Smooth muscle cell (in vitro differentiated cells): ENCODE data around the gene NPNT. TPM values are rescaled to one million over a fixed set of nuclear protein-coding genes. Genes with fewer than 3 reads are reported as not detected.
A peak's percentile ranks its signal among the peaks of the same experiment; 100 is the strongest.

ENCODE experiments used
- DNase-seq: peaks from one replicate; lab custom pipeline; 2025; ENCODE audit not compliant: unreplicated experiment; lab: John Stamatoyannopoulos, UW
- H2AFZ ChIP-seq: fragments of 200-600 bp; sonication (generic); 2 replicates; pipeline ENCODE4 v1.6.0; 2016; ENCODE audit warnings: antibody characterized with exemption, low read depth, mild to moderate bottlenecking
- H3F3A ChIP-seq: fragments of 200-600 bp; sonication (generic); 2 replicates; pipeline ENCODE4 v1.6.0; 2017; ENCODE audit warnings: antibody characterized with exemption, low read depth
- H3K27ac ChIP-seq: fragments of 200-600 bp; sonication (generic); 2 replicates; pipeline ENCODE4 v1.5.1; 2016; ENCODE audit warnings: low read depth, mild to moderate bottlenecking
- H3K27me3 ChIP-seq: fragments of 200-600 bp; sonication (generic); 2 replicates; pipeline ENCODE4 v1.6.1; 2016; ENCODE audit warnings: low read depth, mild to moderate bottlenecking
- H3K36me3 ChIP-seq: fragments of 200-600 bp; sonication (generic); 2 replicates; pipeline ENCODE4 v1.5.1; 2016; ENCODE audit warnings: low read depth
- H3K4me1 ChIP-seq: fragments of 200-600 bp; sonication (generic); 2 replicates; pipeline ENCODE4 v1.5.1; 2016; ENCODE audit warnings: low read depth
- H3K4me2 ChIP-seq: fragments of 200-600 bp; sonication (generic); 2 replicates; pipeline ENCODE4 v1.6.0; 2016; ENCODE audit warnings: mild to moderate bottlenecking
- H3K4me3 ChIP-seq: fragments of 200-600 bp; sonication (generic); 2 replicates; pipeline ENCODE4 v1.5.1; 2016; ENCODE audit warnings: mild to moderate bottlenecking
- H3K79me2 ChIP-seq: fragments of 200-600 bp; sonication (generic); 2 replicates; pipeline ENCODE4 v1.6.0; 2016; ENCODE audit warnings: low read depth, mild to moderate bottlenecking
- H3K9ac ChIP-seq: fragments of 200-600 bp; sonication (generic); 2 replicates; pipeline ENCODE4 v1.6.0; 2016; ENCODE audit warnings: low read depth
- H3K9me3 ChIP-seq: fragments of 200-600 bp; sonication (generic); replicated peaks from 2 replicates; pipeline ENCODE4 v1.5.1; 2016; ENCODE audit warnings: low read depth
- H4K20me1 ChIP-seq: fragments of 200-600 bp; sonication (generic); 2 replicates; pipeline ENCODE4 v1.6.0; 2016; ENCODE audit warnings: low read depth
- CTCF ChIP-seq: fragments of 200-600 bp; sonication (generic); IDR thresholded peaks from 2 replicates; pipeline ENCODE4 v1.5.1; 2017; ENCODE audit warnings: borderline replicate concordance, mild to moderate bottlenecking, antibody characterized with exemption; ENCODE audit not compliant: insufficient read depth, poor library complexity, severe bottlenecking
- WGBS: methylation state at CpG from one replicate; pipeline ENCODE4 v1.1.7; 2016; ENCODE audit warnings: low lambda C conversion rate; 5-methylcytosine and 5-hydroxymethylcytosine counted together
- polyA plus RNA-seq: library from polyadenylated mRNA; unstranded; fragments of >200 nt; fragmentation: Nextera tagmentation; extraction: Ambion mirVana; gene quantifications from 2 replicates; pipeline ENCODE4 v1.2.1, GENCODE V29; 2016
- total RNA-seq: library from RNA; depleted of rRNA; stranded (reverse); fragments of >200 nt; gene quantifications from 2 replicates; pipeline ENCODE4 v1.2.3, GENCODE V29; 2014

The NPNT gene
- total and polyA plus RNA-seq, 2 experiments from 2014 or later, result 0.43 to 0.45 TPM

- no peaks in the 10 kb centered on the region for H4K20me1 ChIP-seq
- H3K27me3 ChIP-seq, result peaks cover 32% of the 10 kb centered on the region
- no peaks in the 10 kb centered on the region for H3K79me2 ChIP-seq
- WGBS, result 81% methylated on average over 2 of the region's 2 CpGs
- H3K9ac ChIP-seq, result no peak overlapping the region
- no peaks in the 10 kb centered on the region for H3K9me3 ChIP-seq
- H2AFZ ChIP-seq, result no peak overlapping the region
- H3K4me3 ChIP-seq, result no peak overlapping the region
- H3K27ac ChIP-seq, result no peak overlapping the region
- DNase-seq, result no peak
- no peaks in the 10 kb centered on the region for H3K4me1 ChIP-seq
- no peak overlapping the region for H3K4me2 ChIP-seq
- no peaks in the 10 kb centered on the region for H3K36me3 ChIP-seq
- no peaks in the 10 kb centered on the region for H3F3A ChIP-seq
- TF ChIP-seq CTCF, result no peak
Measured at GRCh38 chr4:105902550-105903262, 7.4 kb downstream of the NPNT start.

GRCh38 chr4:105909787-105910281 lies 14.6 kb downstream of the NPNT start:
- WGBS, result 34% methylated on average over 2 of the region's 2 CpGs
- Histone ChIP-seq H4K20me1 (no peaks in the 10 kb centered on the region), H3K36me3 (no peaks in the 10 kb centered on the region), H2AFZ (no peak overlapping the region), H3K9me3 (no peaks in the 10 kb centered on the region), H3K4me2 (no peak overlapping the region), H3K4me1 (no peaks in the 10 kb centered on the region), H3K27ac (peak overlapping the region; percentile 16), H3K79me2 (no peaks in the 10 kb centered on the region), H3K27me3 (no peaks in the 10 kb centered on the region), H3F3A (no peaks in the 10 kb centered on the region), H3K4me3 (no peak overlapping the region), H3K9ac (no peak overlapping the region)
- TF ChIP-seq CTCF, result no peak
- DNase-seq, result no peak

GRCh38 chr4:105911426-105911825 lies 16.2 kb downstream of the NPNT start:
- Histone ChIP-seq H3K9ac (no peak overlapping the region), H4K20me1 (no peaks in the 10 kb centered on the region), H3K4me1 (no peaks in the 10 kb centered on the region), H2AFZ (no peak overlapping the region), H3K9me3 (no peaks in the 10 kb centered on the region), H3K27me3 (no peaks in the 10 kb centered on the region), H3K79me2 (no peaks in the 10 kb centered on the region), H3K27ac (no peak overlapping the region), H3K4me3 (no peak overlapping the region), H3F3A (no peaks in the 10 kb centered on the region), H3K36me3 (no peaks in the 10 kb centered on the region), H3K4me2 (no peak overlapping the region)
- TF ChIP-seq CTCF, result no peak
- no peak for DNase-seq

GRCh38 chr4:105912633-105913032 lies 17.4 kb downstream of the NPNT start:
- TF ChIP-seq CTCF, result no peak
- H3K79me2 ChIP-seq, result no peaks in the 10 kb centered on the region
- no peaks in the 10 kb centered on the region for H3F3A ChIP-seq
- H4K20me1 ChIP-seq, result no peaks in the 10 kb centered on the region
- DNase-seq, result no peak
- no peak overlapping the region for H2AFZ ChIP-seq
- no peaks in the 10 kb centered on the region for H3K36me3 ChIP-seq
- no peak overlapping the region for H3K4me3 ChIP-seq
- H3K4me1 ChIP-seq, result no peaks in the 10 kb centered on the region
- 98% methylated on average over 6 of the region's 6 CpGs for WGBS
- H3K9me3 ChIP-seq, result no peaks in the 10 kb centered on the region
- H3K27ac ChIP-seq, result no peak overlapping the region
- H3K27me3 ChIP-seq, result no peaks in the 10 kb centered on the region
- no peak overlapping the region for H3K4me2 ChIP-seq
- no peak overlapping the region for H3K9ac ChIP-seq
